GM23338 (cell line): ENCODE data around the gene PRKCQ. TPM values are rescaled to one million over a fixed set of nuclear protein-coding genes. Genes with fewer than 3 reads are reported as not detected.

ENCODE experiments used
- CREB1 ChIP-seq: fragments of 250-450 bp; sonication (Bioruptor Pico); IDR thresholded peaks from 2 replicates; pipeline ENCODE4 v1.5.0; 2020; ENCODE audit warnings: low read depth, mild to moderate bottlenecking, moderate library complexity
- EZH2 ChIP-seq: fragments of 200-600 bp; sonication (generic); IDR thresholded peaks from one replicate; pipeline ENCODE4 v1.8.0; 2017; ENCODE audit warnings: antibody characterized with exemption, mild to moderate bottlenecking, low read depth; ENCODE audit not compliant: unreplicated experiment
- EZH2phosphoT487 ChIP-seq: fragments of 200-600 bp; sonication (generic); IDR thresholded peaks from one replicate; pipeline ENCODE4 v1.8.1; 2018; ENCODE audit warnings: antibody characterized with exemption; ENCODE audit not compliant: unreplicated experiment
- JUNB ChIP-seq: IDR thresholded peaks from one replicate; pipeline ENCODE4 v1.6.1; 2016; ENCODE audit warnings: antibody characterized with exemption; ENCODE audit not compliant: unreplicated experiment
- polyA plus RNA-seq: library from polyadenylated mRNA; unstranded; fragments of >200 nt; fragmentation: Nextera tagmentation; extraction: Ambion mirVana; gene quantifications from 2 replicates; pipeline ENCODE4 v1.2.1, GENCODE V29; 2016
- total RNA-seq: library from RNA; depleted of rRNA; stranded (reverse); fragments of >200 nt; shearing (Covaris generic); gene quantifications from 2 replicates; pipeline ENCODE4 v1.2.3, GENCODE V29; 2014
- TF ChIP-seq, protein P1 (sequence below): fragments of 250-450 bp; sonication (Bioruptor Pico); IDR thresholded peaks from 2 replicates; pipeline ENCODE4 v1.5.0; 2020; ENCODE audit warnings: mild to moderate bottlenecking, moderate library complexity
- TF ChIP-seq, protein P2 (sequence below): IDR thresholded peaks from one replicate; pipeline ENCODE4 v1.6.1; 2018; ENCODE audit warnings: antibody characterized with exemption; ENCODE audit not compliant: unreplicated experiment

The PRKCQ gene
- total and polyA plus RNA-seq, 2 experiments from 2014 or later = 12.6 to 28.5 TPM

DNA sequence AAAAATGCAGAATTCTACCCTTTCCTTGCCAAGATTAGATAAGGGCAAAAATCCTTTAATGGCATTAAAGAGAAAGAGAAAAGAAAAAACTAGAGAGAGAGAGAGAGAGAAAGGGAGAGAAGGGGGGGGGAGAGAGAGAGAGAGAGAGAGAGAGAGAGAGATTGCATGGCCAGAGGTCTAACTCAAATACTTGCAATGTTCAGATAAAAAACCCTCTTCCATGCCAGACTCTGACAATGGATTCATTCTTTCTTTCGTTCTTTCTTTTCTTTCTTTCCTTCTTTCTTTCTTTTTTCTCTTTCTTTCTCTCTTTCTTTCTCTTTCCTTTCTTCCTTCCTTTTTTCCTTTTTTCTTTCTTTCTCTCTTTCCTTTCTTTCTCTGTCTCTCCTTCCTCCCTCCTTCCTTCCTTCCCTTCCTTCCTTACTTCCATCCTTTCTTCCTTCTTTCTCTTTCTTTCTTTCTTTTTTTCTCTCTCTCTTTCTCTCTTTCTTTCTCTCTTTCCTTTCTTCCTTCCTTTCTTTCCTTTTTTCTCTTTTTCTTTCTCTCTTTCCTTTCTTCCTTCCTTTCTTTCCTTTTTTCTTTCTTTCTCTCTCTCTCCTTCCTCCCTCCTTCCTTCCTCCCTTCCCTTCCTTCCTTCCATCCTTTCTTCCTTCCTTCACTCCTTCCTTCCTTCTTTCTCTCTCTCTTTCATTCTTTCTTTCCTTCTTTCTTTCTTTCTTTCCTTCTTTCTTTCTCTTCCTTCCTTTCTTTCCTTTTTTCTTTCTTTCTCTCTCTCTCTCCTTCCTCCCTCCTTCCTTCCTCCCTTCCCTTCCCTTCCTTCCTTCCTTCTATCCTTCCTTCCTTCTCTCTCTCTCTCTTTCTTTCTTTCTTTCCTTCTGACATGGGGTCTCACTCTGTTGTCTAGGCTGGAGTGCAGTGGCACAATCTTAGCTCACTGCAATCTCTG lies 175.7 kb downstream of the PRKCQ start (continued):
- TF ChIP-seq, protein P1, sequence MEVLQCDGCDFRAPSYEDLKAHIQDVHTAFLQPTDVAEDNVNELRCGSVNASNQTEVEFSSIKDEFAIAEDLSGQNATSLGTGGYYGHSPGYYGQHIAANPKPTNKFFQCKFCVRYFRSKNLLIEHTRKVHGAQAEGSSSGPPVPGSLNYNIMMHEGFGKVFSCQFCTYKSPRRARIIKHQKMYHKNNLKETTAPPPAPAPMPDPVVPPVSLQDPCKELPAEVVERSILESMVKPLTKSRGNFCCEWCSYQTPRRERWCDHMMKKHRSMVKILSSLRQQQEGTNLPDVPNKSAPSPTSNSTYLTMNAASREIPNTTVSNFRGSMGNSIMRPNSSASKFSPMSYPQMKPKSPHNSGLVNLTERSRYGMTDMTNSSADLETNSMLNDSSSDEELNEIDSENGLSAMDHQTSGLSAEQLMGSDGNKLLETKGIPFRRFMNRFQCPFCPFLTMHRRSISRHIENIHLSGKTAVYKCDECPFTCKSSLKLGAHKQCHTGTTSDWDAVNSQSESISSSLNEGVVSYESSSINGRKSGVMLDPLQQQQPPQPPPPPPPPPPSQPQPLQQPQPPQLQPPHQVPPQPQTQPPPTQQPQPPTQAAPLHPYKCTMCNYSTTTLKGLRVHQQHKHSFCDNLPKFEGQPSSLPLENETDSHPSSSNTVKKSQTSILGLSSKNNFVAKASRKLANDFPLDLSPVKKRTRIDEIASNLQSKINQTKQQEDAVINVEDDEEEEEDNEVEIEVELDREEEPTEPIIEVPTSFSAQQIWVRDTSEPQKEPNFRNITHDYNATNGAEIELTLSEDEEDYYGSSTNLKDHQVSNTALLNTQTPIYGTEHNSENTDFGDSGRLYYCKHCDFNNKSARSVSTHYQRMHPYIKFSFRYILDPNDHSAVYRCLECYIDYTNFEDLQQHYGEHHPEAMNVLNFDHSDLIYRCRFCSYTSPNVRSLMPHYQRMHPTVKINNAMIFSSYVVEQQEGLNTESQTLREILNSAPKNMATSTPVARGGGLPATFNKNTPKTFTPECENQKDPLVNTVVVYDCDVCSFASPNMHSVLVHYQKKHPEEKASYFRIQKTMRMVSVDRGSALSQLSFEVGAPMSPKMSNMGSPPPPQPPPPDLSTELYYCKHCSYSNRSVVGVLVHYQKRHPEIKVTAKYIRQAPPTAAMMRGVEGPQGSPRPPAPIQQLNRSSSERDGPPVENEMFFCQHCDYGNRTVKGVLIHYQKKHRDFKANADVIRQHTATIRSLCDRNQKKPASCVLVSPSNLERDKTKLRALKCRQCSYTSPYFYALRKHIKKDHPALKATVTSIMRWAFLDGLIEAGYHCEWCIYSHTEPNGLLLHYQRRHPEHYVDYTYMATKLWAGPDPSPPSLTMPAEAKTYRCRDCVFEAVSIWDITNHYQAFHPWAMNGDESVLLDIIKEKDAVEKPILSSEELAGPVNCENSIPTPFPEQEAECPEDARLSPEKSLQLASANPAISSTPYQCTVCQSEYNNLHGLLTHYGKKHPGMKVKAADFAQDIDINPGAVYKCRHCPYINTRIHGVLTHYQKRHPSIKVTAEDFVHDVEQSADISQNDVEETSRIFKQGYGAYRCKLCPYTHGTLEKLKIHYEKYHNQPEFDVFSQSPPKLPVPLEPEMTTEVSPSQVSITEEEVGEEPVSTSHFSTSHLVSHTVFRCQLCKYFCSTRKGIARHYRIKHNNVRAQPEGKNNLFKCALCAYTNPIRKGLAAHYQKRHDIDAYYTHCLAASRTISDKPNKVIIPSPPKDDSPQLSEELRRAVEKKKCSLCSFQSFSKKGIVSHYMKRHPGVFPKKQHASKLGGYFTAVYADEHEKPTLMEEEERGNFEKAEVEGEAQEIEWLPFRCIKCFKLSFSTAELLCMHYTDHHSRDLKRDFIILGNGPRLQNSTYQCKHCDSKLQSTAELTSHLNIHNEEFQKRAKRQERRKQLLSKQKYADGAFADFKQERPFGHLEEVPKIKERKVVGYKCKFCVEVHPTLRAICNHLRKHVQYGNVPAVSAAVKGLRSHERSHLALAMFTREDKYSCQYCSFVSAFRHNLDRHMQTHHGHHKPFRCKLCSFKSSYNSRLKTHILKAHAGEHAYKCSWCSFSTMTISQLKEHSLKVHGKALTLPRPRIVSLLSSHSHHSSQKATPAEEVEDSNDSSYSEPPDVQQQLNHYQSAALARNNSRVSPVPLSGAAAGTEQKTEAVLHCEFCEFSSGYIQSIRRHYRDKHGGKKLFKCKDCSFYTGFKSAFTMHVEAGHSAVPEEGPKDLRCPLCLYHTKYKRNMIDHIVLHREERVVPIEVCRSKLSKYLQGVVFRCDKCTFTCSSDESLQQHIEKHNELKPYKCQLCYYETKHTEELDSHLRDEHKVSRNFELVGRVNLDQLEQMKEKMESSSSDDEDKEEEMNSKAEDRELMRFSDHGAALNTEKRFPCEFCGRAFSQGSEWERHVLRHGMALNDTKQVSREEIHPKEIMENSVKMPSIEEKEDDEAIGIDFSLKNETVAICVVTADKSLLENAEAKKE = no peak
- no peak for TF ChIP-seq EZH2phosphoT487
- no peak for TF ChIP-seq CREB1 (CRISPR knock-in tag)
- TF ChIP-seq, protein P2, sequence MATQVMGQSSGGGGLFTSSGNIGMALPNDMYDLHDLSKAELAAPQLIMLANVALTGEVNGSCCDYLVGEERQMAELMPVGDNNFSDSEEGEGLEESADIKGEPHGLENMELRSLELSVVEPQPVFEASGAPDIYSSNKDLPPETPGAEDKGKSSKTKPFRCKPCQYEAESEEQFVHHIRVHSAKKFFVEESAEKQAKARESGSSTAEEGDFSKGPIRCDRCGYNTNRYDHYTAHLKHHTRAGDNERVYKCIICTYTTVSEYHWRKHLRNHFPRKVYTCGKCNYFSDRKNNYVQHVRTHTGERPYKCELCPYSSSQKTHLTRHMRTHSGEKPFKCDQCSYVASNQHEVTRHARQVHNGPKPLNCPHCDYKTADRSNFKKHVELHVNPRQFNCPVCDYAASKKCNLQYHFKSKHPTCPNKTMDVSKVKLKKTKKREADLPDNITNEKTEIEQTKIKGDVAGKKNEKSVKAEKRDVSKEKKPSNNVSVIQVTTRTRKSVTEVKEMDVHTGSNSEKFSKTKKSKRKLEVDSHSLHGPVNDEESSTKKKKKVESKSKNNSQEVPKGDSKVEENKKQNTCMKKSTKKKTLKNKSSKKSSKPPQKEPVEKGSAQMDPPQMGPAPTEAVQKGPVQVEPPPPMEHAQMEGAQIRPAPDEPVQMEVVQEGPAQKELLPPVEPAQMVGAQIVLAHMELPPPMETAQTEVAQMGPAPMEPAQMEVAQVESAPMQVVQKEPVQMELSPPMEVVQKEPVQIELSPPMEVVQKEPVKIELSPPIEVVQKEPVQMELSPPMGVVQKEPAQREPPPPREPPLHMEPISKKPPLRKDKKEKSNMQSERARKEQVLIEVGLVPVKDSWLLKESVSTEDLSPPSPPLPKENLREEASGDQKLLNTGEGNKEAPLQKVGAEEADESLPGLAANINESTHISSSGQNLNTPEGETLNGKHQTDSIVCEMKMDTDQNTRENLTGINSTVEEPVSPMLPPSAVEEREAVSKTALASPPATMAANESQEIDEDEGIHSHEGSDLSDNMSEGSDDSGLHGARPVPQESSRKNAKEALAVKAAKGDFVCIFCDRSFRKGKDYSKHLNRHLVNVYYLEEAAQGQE = no peak
- no peak for TF ChIP-seq EZH2
- no peak for TF ChIP-seq JUNB
